SH-SY5Y (cell line): Measurements from ENCODE around the gene CHMP2A.

Experiments
- GATA2 ChIP-seq: IDR thresholded peaks from 2 replicates; pipeline ENCODE4 v1.6.1; 2011; ENCODE audit warnings: mild to moderate bottlenecking, low read depth, low read length
- GATA3 ChIP-seq: IDR thresholded peaks from 2 replicates; pipeline ENCODE4 v1.6.1; 2011; ENCODE audit warnings: low read depth, mild to moderate bottlenecking, low read length, moderate library complexity

CHMP2A gene

DNA sequence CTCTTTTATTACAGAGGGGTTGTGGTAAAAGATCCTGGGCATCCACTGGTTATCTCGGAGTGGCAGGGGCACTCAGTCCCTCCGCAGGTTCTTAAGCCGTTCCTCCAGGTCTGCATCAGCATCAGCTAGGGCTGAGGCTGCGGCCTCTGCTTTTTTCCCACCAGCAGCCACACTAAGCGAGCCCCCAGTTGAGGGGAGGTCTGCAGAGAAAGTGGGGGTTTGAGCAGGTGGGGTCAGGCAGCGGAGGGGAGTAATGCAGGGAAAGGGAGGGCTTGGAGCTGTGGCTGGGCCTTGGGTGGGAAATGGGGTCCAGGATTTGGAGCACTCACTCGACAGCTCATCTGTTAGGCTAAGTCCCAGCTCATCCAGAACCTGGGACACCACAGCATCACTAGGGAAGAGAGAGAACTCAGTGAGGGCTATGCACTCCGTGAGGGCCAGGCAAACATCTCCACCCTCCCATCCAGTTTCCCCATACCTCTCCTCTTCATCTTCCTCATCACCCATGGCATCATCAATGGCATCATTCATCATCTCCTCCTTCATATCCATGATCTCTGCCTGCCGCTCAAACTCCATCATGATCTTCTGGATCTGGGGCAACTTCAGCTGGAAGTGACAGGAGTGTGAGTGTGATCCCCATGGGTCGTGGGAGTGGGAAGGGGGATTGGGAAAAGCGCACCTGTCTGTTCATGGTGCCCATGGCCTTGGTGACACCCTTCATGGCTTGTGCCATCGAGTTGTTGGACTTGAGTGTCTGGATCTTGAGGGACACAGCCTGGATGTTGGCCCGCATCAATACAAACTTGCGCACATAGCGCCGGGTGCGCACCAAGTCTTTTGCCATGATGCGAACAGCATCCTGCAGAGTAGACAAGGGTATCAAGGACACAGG, 3.1 kb downstream of the CHMP2A start:
- TF ChIP-seq GATA3 (no peak), GATA2 (no peak)

DNA sequence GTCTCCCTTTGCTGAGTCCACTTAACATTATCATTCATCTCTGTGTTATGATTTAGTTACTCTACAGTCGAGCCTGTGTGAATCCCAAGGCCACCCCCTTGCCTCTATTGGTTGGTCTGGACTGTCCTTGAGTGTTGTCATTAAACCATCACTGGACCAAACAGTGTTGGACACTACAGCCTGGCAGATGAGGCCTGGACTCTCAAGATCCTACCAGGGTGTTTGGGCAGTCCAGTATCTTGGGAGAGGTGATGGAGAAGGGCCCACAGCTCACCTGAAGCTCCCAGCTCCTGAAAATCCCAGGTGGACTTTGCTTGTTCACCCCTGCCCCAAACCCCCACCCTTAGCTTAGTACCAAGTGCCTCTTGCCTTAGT, 3.8 kb downstream of the CHMP2A start:
- TF ChIP-seq GATA3, result no peak
- no peak for TF ChIP-seq GATA2

DNA sequence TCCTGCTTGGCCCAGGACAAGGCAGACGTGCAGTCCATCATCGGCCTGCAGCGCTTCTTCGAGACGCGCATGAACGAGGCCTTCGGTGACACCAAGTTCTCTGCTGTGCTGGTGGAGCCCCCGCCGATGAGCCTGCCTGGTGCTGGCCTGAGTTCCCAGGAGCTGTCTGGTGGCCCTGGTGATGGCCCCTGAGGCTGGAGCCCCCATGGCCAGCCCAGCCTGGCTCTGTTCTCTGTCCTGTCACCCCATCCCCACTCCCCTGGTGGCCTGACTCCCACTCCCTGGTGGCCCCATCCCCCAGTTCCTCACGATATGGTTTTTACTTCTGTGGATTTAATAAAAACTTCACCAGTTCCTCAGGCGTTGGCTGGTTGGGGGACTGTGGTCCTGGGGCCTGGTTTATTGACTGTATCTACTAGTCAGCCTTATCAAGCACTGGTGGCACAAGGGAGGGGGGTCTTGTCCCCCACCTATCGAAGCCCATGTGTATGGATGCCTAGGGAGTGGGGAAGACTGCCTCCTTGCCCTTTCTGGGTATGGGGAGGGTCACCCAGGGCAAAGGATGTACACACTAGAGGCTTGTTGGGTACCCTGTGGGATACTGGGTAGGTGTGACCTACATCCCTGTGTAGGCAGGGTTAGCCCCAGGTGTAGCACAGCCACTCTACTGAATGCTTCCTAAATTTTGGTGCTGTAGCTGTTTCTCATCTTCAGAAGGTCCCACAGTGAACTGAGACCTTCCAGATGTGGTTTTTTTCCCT, 4.4 kb downstream of the CHMP2A start:
- TF ChIP-seq GATA3, result no peak
- no peak for TF ChIP-seq GATA2

- TF ChIP-seq GATA3 (no peak), GATA2 (no peak)
Observed at GRCh38 chr19:58549664-58550361, 5.1 kb downstream of the CHMP2A start.

GRCh38 chr19:58548859-58549663, 5.8 kb downstream of the CHMP2A start:
- TF ChIP-seq GATA3, result no peak
- TF ChIP-seq GATA2, result no peak

DNA sequence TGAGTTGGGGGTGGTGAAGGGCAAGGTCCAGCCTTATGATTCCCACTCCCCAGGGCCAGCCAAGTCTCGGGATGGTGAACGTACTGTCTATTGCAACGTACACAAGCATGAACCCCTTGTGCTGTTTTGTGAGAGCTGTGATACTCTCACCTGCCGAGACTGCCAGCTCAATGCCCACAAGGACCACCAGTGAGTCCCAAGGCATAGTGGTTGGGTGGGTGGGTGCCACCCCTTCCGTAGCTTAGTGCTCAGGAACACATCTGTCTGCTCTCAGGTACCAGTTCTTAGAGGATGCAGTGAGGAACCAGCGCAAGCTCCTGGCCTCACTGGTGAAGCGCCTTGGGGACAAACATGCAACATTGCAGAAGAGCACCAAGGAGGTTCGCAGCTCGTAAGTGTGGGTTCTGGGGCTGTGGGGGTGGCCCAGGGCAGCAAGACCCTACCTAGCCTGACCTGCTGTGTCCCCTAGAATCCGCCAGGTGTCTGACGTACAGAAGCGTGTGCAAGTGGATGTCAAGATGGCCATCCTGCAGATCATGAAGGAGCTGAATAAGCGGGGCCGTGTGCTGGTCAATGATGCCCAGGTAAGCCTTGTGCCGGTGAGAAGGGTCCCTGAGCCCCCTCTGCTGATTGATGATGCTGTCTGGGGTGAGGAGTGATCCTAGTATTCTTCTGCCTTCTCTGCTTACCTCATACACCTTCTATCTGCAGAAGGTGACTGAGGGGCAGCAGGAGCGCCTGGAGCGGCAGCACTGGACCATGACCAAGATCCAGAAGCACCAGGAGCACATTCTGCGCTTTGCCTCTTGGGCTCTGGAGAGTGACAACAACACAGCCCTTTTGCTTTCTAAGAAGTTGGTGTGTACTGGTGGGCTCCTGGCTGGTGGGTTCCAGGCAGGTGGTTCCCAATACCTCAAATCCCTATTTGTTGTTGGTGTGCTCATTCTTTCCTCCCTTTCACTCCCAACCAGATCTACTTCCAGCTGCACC, 7.3 kb downstream of the CHMP2A start:
- no peak for TF ChIP-seq GATA2
- no peak for TF ChIP-seq GATA3

- TF ChIP-seq GATA3 (no peak), GATA2 (no peak)
Observed at GRCh38 chr19:58546019-58546530, 8.8 kb downstream of the CHMP2A start.

DNA sequence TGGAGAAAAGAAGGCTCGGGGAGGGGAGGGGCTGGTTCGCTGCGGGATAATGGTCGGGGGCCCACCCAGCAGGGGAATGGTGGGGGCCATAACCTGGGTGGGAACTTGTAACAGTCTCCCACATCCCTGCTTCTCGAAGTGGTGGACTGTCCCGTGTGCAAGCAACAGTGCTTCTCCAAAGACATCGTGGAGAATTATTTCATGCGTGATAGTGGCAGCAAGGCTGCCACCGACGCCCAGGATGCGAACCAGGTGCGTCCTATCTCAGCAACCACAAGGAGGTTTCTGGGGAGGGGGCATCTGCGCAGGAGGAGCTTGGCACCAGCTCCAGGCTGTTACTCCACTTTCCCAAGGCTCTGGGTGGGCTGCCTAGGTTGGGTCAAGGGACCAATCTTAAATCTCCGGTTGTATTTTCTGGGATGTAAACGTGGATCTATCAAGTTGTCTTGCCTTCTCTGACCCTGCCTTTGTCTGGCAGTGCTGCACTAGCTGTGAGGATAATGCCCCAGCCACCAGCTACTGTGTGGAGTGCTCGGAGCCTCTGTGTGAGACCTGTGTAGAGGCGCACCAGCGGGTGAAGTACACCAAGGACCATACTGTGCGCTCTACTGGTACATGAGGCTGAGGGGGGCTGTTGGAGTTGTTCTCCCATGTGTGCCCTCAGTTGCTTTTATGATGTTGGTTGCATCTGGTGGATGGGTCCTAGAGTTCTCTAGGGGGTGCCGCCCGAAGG, 9.5 kb downstream of the CHMP2A start:
- TF ChIP-seq GATA2 (no peak), GATA3 (no peak)

GRCh38 chr19:58544591-58545285, 10.2 kb downstream of the CHMP2A start:
- TF ChIP-seq GATA2 (no peak), GATA3 (no peak)

GRCh38 chr19:58543826-58544590, 10.9 kb downstream of the CHMP2A start, which contains the start of gene TRIM28:
Gene TRIM28 (plus strand): TSS chr19:58544064. CDS start chr19:58544758, 694 bp downstream.
- TF ChIP-seq GATA3 (no peak), GATA2 (no peak)
